ENCODE results near the gene NFATC1. TPM values are rescaled to one million over a fixed set of nuclear protein-coding genes. Genes with fewer than 3 reads are reported as not detected.

NFATC1 gene
- polyA plus RNA-seq, 1 of the 3 experiments (the other 2 are of a cell fraction): 0.02 TPM

DNA sequence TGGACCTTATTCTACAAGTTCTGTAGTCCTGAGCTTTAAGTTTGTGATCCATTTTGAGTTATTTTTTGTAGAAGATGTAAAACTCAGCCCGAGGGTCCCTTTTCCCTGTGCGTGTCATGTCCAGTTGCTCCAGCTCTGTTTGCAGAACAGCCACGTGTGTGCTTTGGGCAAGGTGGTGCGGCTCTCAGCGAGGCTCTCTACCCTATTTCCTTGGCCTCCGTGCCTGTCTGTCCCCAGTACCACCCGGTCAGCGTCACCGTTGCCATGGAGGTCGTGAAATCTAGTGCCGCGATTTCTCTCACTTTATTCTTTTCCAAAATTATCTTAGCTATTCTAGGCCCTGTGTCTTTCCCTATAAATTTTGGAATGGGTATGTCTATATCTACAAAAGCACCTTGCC is 142.9 kb downstream of the NFATC1 start:
- H3K27me3 ChIP-seq (ENCODE audit: insufficient read depth): peaks cover 41% of the 10 kb centered on the region; the same call in 1 of the 2 replicates
- no peaks in the 10 kb centered on the region for H3F3A ChIP-seq (replicated peaks; ENCODE audit: insufficient read depth)
- no peak for DNase-seq
- H3K27ac ChIP-seq (ENCODE audit: low read depth in 2 of 2, low read length in 1 of 2): no peak overlapping the region
- H3K4me2 ChIP-seq: no peak overlapping the region
- H3K79me2 ChIP-seq (ENCODE audit: insufficient read depth): no peaks in the 10 kb centered on the region
- H3K4me1 ChIP-seq (ENCODE audit: control insufficient read depth in 1 of 2, insufficient read depth in 2 of 2, low read depth in 1 of 2, low read length in 1 of 2): no peaks in the 10 kb centered on the region
- no peaks in the 10 kb centered on the region for H3K9me3 ChIP-seq
- no peak overlapping the region for H3K9ac ChIP-seq
- ChIA-PET CTCF (interaction anchor here (1.3 kb wide), 1 partner anchor 158 kb away, joined by 4 read pairs; no protein-coding TSS in a partner anchor), POLR2A (no interaction called here)
- H2AFZ ChIP-seq (ENCODE audit: low read depth): no peak overlapping the region
- no peak overlapping the region for H3K4me3 ChIP-seq (ENCODE audit: low read depth in 2 of 2, low read length in 1 of 2)
- TF ChIP-seq YY1 (IDR thresholded peaks at IDR 0.05; ENCODE audit: low read depth): no peak
- TF ChIP-seq ELF1 (IDR thresholded peaks at IDR 0.05): no peak
- no peak for TF ChIP-seq POLR2AphosphoS5 (IDR thresholded peaks at IDR 0.05; ENCODE audit: low read depth, low read length)
- TF ChIP-seq FOXM1 (IDR thresholded peaks at IDR 0.05; ENCODE audit: low read depth): no peak
- no peak for TF ChIP-seq GABPA (IDR thresholded peaks at IDR 0.05; ENCODE audit: low read depth)
- TF ChIP-seq FOXJ3 (CRISPR knock-in tag; IDR thresholded peaks at IDR 0.05): no peak
- TF ChIP-seq, protein P1, sequence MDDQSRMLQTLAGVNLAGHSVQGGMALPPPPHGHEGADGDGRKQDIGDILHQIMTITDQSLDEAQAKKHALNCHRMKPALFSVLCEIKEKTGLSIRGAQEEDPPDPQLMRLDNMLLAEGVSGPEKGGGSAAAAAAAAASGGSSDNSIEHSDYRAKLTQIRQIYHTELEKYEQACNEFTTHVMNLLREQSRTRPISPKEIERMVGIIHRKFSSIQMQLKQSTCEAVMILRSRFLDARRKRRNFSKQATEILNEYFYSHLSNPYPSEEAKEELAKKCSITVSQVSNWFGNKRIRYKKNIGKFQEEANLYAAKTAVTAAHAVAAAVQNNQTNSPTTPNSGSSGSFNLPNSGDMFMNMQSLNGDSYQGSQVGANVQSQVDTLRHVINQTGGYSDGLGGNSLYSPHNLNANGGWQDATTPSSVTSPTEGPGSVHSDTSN (IDR thresholded peaks at IDR 0.05): no peak
- TF ChIP-seq RFX5 (IDR thresholded peaks at IDR 0.05; ENCODE audit: low read length): no peak
- TF ChIP-seq, protein P2, sequence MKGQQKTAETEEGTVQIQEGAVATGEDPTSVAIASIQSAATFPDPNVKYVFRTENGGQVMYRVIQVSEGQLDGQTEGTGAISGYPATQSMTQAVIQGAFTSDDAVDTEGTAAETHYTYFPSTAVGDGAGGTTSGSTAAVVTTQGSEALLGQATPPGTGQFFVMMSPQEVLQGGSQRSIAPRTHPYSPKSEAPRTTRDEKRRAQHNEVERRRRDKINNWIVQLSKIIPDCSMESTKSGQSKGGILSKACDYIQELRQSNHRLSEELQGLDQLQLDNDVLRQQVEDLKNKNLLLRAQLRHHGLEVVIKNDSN (IDR thresholded peaks at IDR 0.05; ENCODE audit: borderline replicate concordance, low read depth): no peak
- no peaks in the 10 kb centered on the region for H3K9me2 ChIP-seq
- H3K36me3 ChIP-seq (replicated peaks in 1 of 2; ENCODE audit: control insufficient read depth in 1 of 2, insufficient read depth in 2 of 2, low read length in 1 of 2): no peaks in the 10 kb centered on the region
- no peaks in the 10 kb centered on the region for H4K20me1 ChIP-seq (ENCODE audit: insufficient read depth)
- WGBS (ENCODE audit: low lambda C conversion rate): 32% methylated on average over 12 of the region's 12 CpGs

DNA sequence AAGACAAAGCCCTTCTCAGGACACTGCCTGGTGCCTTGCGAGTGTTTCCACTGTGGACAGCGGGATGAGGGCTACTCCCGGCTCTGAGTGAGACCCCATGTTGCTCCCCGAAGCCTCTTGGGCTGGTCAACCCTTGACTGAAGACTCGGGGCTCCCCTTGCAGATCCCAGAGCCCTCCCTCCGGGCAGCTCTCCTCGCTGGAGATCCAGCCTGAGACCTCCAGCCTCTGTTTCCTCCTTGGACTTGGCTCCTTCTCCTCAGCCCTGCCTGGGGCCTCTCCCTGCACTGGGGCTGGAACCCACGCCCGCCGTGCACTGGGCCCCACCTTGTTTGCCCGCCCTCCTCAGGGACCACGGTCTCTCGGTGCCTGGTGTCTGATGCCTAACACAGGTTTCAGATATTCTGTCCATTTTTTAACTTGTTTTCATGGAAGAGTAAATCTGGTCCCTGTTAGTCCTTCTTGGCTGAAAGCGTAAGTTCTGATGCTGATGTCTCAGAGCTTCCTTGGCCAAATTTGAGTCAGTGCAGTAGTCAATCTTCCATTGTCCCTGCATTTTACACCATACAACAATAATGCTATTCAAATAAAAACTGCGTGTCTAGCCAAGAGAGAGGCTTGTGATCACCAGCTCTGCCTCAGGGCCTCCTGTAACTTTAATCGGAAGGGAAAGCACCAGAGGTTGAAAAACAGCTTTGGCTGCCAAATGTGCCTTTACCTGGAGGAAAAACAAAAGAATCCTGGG is 144.6 kb downstream of the NFATC1 start:
- H4K20me1 ChIP-seq (ENCODE audit: insufficient read depth): no peaks in the 10 kb centered on the region
- DNase-seq: no peak
- H3K79me2 ChIP-seq (ENCODE audit: insufficient read depth): no peaks in the 10 kb centered on the region
- H3K4me3 ChIP-seq (ENCODE audit: low read depth in 2 of 2, low read length in 1 of 2): no peak overlapping the region
- H3F3A ChIP-seq (replicated peaks; ENCODE audit: insufficient read depth): no peaks in the 10 kb centered on the region
- H3K27me3 ChIP-seq (ENCODE audit: insufficient read depth): peaks cover 39% of the 10 kb centered on the region
- H3K4me2 ChIP-seq: no peak overlapping the region
- H2AFZ ChIP-seq (ENCODE audit: low read depth): no peak overlapping the region
- no peaks in the 10 kb centered on the region for H3K9me3 ChIP-seq
- no peaks in the 10 kb centered on the region for H3K36me3 ChIP-seq (replicated peaks in 1 of 2; ENCODE audit: control insufficient read depth in 1 of 2, insufficient read depth in 2 of 2, low read length in 1 of 2)
- no peak overlapping the region for H3K9ac ChIP-seq
- WGBS (ENCODE audit: low lambda C conversion rate): 10% methylated on average over 14 of the region's 16 CpGs
- no peaks in the 10 kb centered on the region for H3K9me2 ChIP-seq
- ChIA-PET POLR2A (no interaction called here), CTCF (no interaction called here)
- no peaks in the 10 kb centered on the region for H3K4me1 ChIP-seq (ENCODE audit: control insufficient read depth in 1 of 2, insufficient read depth in 2 of 2, low read depth in 1 of 2, low read length in 1 of 2)
- TF ChIP-seq, protein P2 (IDR thresholded peaks at IDR 0.05; ENCODE audit: borderline replicate concordance, low read depth): no peak
- no peak for TF ChIP-seq GATA2 (CRISPR knock-in tag; IDR thresholded peaks at IDR 0.05)
- TF ChIP-seq, protein P3, sequence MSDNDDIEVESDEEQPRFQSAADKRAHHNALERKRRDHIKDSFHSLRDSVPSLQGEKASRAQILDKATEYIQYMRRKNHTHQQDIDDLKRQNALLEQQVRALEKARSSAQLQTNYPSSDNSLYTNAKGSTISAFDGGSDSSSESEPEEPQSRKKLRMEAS (IDR thresholded peaks at IDR 0.05; ENCODE audit: low read depth): no peak
- no peak for TF ChIP-seq MXI1 (IDR thresholded peaks at IDR 0.05; ENCODE audit: low read depth, low read length)
- H3K27ac ChIP-seq (ENCODE audit: low read depth in 2 of 2, low read length in 1 of 2): no peak overlapping the region
